Neural cell (in vitro differentiated cells): ENCODE data around the gene ALOXE3. TPM values are rescaled to one million over a fixed set of nuclear protein-coding genes. Genes with fewer than 3 reads are reported as not detected.
"Not testable (repeated sequence)": the region's sequence is repeated elsewhere in the genome, so short reads cannot be mapped to it uniquely, and the experiment has no call there.

Source experiments
- H2AFZ ChIP-seq: fragments of 200-600, 300-800 bp; sonication (generic), shearing (Covaris generic); 2 replicates; pipeline ENCODE4 v1.6.0; 2014; ENCODE audit warnings: low read depth, mild to moderate bottlenecking, antibody characterized with exemption, low read length, moderate library complexity
- H3F3A ChIP-seq: fragments of 200-600 bp; shearing (Covaris generic); 2 replicates; pipeline ENCODE4 v1.6.1; 2016; ENCODE audit warnings: mild to moderate bottlenecking, moderate library complexity, mixed read lengths, antibody characterized with exemption, low read length; ENCODE audit not compliant: insufficient read depth, poor library complexity, severe bottlenecking
- H3K27ac ChIP-seq: fragments of 200-600, 300-800 bp; sonication (generic), shearing (Covaris generic); 2 replicates; pipeline ENCODE4 v1.5.1; 2014; ENCODE audit warnings: mild to moderate bottlenecking, low read length, moderate library complexity
- H3K27me3 ChIP-seq: fragments of 300-800, 200-600 bp; sonication (generic), shearing (Covaris generic); 2 replicates; pipeline ENCODE4 v1.6.0; 2014; ENCODE audit warnings: mild to moderate bottlenecking, low read depth, low read length, moderate library complexity; ENCODE audit not compliant: insufficient read depth
- H3K36me3 ChIP-seq: fragments of 300-800, 200-600 bp; sonication (generic), shearing (Covaris generic); 2 replicates; pipeline ENCODE4 v1.5.1; 2014; ENCODE audit warnings: mild to moderate bottlenecking, antibody characterized with exemption, low read length, moderate library complexity; ENCODE audit not compliant: insufficient read depth
- H3K4me2 ChIP-seq: fragments of 300-800, 200-600 bp; sonication (generic), shearing (Covaris generic); 2 replicates; pipeline ENCODE4 v1.6.0; 2014; ENCODE audit warnings: mild to moderate bottlenecking, low read length
- H3K4me3 ChIP-seq: fragments of 300-800, 200-600 bp; sonication (generic), shearing (Covaris generic); 2 replicates; pipeline ENCODE4 v1.5.1; 2014; ENCODE audit warnings: mild to moderate bottlenecking, low read length, moderate library complexity
- H3K79me2 ChIP-seq: fragments of 200-600 bp; shearing (Covaris generic); replicated peaks from 2 replicates; pipeline ENCODE4 v1.6.0; 2014; ENCODE audit warnings: mild to moderate bottlenecking, low read length, moderate library complexity; ENCODE audit not compliant: insufficient read depth
- H3K9ac ChIP-seq: fragments of 300-800, 200-600 bp; sonication (generic), shearing (Covaris generic); 2 replicates; pipeline ENCODE4 v1.6.1; 2016; ENCODE audit warnings: mild to moderate bottlenecking, low read length, mixed read lengths
- H3K9me2 ChIP-seq: fragments of 200-600 bp; shearing (Covaris generic); 2 replicates; pipeline ENCODE4 v1.6.1; 2016; ENCODE audit warnings: mild to moderate bottlenecking, low read length, mixed read lengths; ENCODE audit not compliant: insufficient read depth
- H3K9me3 ChIP-seq: fragments of 200-600, 300-800 bp; sonication (generic), shearing (Covaris generic); 2 replicates; pipeline ENCODE4 v1.6.1; 2016; ENCODE audit warnings: mild to moderate bottlenecking, mixed run types, low read length, moderate library complexity, mixed read lengths
- H4K20me1 ChIP-seq: fragments of 200-600 bp; shearing (Covaris generic); 2 replicates; pipeline ENCODE4 v1.6.1; 2016; ENCODE audit warnings: mild to moderate bottlenecking, mixed run types; ENCODE audit not compliant: insufficient read depth
- EP300 ChIP-seq: fragments of 450-650 bp; conservative IDR thresholded peaks from 2 replicates; pipeline ENCODE4 v1.6.1; 2014; ENCODE audit warnings: antibody characterized with exemption, mild to moderate bottlenecking, moderate library complexity; ENCODE audit not compliant: poor library complexity, severe bottlenecking
- EZH2 ChIP-seq: fragments of 200-600, 300-800 bp; shearing (Covaris generic), sonication (generic); IDR thresholded peaks from 2 replicates; pipeline ENCODE4 v1.6.1; 2014; ENCODE audit warnings: antibody characterized with exemption, low read length, borderline replicate concordance, mild to moderate bottlenecking; ENCODE audit not compliant: insufficient read depth, poor library complexity, severe bottlenecking
- MXI1 ChIP-seq: fragments of 450-650 bp; conservative IDR thresholded peaks from 2 replicates; pipeline ENCODE4 v1.6.1; 2014; ENCODE audit warnings: antibody characterized with exemption, mild to moderate bottlenecking; ENCODE audit not compliant: poor library complexity, severe bottlenecking
- POLR2AphosphoS5 ChIP-seq: IDR thresholded peaks from 2 replicates; pipeline ENCODE4 v1.6.1; 2012
- RAD21 ChIP-seq: fragments of 450-650 bp; conservative IDR thresholded peaks from 2 replicates; pipeline ENCODE4 v1.6.1; 2014; ENCODE audit warnings: antibody characterized with exemption, mild to moderate bottlenecking, moderate library complexity
- SMC3 ChIP-seq: fragments of 450-650 bp; conservative IDR thresholded peaks from 2 replicates; pipeline ENCODE4 v1.6.1; 2014; ENCODE audit warnings: antibody characterized with exemption, mild to moderate bottlenecking, moderate library complexity; ENCODE audit not compliant: poor library complexity
- TAF1 ChIP-seq: IDR thresholded peaks from 2 replicates; pipeline ENCODE4 v1.6.1; 2012; ENCODE audit warnings: low read depth
- polyA plus RNA-seq: library from polyadenylated mRNA; depleted of rRNA; stranded (reverse); fragments of >200 nt; gene quantifications from 2 replicates; pipeline ENCODE4 v1.2.3, GENCODE V29; 2014
- TF ChIP-seq, protein P1 (sequence below): fragments of 450-650 bp; IDR thresholded peaks from 2 replicates; pipeline ENCODE4 v1.5.1; 2014; ENCODE audit warnings: antibody characterized with exemption, mild to moderate bottlenecking, moderate library complexity; ENCODE audit not compliant: poor library complexity, severe bottlenecking
- TF ChIP-seq, protein P2 (sequence below): IDR thresholded peaks from 2 replicates; pipeline ENCODE4 v1.6.1; 2012; ENCODE audit warnings: borderline replicate concordance

The ALOXE3 gene
- polyA plus RNA-seq, 1 donor from 2014 or later, result 0.77 TPM

DNA sequence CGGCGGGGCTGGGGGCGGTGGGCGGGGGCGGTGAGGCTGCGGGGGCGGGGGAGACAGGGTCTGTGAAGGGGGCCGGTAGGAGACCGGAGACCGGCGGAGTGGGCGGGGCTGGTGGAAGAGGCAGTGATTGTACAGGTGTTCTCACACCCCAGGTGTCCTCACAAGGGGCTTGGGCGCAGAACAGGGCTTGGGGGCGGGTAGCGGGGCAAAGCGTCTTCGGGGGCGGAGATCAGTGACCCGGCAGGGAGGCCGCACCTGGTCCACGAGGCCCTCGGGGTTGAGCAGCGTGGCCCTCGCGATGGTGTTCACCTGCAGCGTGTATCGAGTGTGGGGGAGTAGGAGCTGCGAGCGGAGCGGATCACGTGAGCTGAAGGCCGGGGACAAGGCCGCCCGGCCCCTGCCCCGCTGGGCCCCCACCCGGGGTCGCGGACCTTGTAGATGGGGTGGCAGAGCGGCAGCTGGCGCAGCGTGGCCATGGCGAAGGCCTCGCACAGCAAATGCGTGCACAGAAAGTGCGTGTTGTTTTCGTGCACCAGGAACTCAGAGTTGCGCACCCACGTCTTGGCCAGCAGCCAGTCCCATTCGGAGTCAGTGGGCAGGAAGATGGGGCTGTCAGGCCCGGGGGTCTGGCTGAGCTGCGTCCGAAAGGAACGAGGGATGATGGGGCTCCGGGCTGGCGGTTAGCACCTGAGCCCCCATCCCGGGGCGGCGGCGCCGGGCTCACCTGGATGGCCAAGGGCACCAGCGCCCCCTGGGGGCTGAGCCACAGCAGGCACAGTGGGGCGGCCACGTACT lies 8.5 kb downstream of the ALOXE3 start:
- H3K79me2 ChIP-seq, result no peaks in the 10 kb centered on the region
- TF ChIP-seq MXI1, result no peak
- TF ChIP-seq, protein P1, sequence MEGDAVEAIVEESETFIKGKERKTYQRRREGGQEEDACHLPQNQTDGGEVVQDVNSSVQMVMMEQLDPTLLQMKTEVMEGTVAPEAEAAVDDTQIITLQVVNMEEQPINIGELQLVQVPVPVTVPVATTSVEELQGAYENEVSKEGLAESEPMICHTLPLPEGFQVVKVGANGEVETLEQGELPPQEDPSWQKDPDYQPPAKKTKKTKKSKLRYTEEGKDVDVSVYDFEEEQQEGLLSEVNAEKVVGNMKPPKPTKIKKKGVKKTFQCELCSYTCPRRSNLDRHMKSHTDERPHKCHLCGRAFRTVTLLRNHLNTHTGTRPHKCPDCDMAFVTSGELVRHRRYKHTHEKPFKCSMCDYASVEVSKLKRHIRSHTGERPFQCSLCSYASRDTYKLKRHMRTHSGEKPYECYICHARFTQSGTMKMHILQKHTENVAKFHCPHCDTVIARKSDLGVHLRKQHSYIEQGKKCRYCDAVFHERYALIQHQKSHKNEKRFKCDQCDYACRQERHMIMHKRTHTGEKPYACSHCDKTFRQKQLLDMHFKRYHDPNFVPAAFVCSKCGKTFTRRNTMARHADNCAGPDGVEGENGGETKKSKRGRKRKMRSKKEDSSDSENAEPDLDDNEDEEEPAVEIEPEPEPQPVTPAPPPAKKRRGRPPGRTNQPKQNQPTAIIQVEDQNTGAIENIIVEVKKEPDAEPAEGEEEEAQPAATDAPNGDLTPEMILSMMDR, result peak; percentile 69
- TF ChIP-seq, protein P2, sequence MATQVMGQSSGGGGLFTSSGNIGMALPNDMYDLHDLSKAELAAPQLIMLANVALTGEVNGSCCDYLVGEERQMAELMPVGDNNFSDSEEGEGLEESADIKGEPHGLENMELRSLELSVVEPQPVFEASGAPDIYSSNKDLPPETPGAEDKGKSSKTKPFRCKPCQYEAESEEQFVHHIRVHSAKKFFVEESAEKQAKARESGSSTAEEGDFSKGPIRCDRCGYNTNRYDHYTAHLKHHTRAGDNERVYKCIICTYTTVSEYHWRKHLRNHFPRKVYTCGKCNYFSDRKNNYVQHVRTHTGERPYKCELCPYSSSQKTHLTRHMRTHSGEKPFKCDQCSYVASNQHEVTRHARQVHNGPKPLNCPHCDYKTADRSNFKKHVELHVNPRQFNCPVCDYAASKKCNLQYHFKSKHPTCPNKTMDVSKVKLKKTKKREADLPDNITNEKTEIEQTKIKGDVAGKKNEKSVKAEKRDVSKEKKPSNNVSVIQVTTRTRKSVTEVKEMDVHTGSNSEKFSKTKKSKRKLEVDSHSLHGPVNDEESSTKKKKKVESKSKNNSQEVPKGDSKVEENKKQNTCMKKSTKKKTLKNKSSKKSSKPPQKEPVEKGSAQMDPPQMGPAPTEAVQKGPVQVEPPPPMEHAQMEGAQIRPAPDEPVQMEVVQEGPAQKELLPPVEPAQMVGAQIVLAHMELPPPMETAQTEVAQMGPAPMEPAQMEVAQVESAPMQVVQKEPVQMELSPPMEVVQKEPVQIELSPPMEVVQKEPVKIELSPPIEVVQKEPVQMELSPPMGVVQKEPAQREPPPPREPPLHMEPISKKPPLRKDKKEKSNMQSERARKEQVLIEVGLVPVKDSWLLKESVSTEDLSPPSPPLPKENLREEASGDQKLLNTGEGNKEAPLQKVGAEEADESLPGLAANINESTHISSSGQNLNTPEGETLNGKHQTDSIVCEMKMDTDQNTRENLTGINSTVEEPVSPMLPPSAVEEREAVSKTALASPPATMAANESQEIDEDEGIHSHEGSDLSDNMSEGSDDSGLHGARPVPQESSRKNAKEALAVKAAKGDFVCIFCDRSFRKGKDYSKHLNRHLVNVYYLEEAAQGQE, result no peak
- no peak for TF ChIP-seq EP300
- peak; percentile 60 for TF ChIP-seq SMC3
- peak; percentile 55 for TF ChIP-seq RAD21
- peak overlapping the region; percentile 56 for H3K4me3 ChIP-seq
- no peaks in the 10 kb centered on the region for H3F3A ChIP-seq
- H2AFZ ChIP-seq, result no peak overlapping the region
- H3K36me3 ChIP-seq, result no peaks in the 10 kb centered on the region
- no peaks in the 10 kb centered on the region for H3K9me3 ChIP-seq
- H4K20me1 ChIP-seq, result no peaks in the 10 kb centered on the region
- H3K9ac ChIP-seq, result no peak overlapping the region
- H3K4me2 ChIP-seq, result no peak overlapping the region
- peaks cover 59% of the 10 kb centered on the region for H3K27me3 ChIP-seq
- no peak overlapping the region for H3K27ac ChIP-seq
- H3K9me2 ChIP-seq, result no peaks in the 10 kb centered on the region

DNA sequence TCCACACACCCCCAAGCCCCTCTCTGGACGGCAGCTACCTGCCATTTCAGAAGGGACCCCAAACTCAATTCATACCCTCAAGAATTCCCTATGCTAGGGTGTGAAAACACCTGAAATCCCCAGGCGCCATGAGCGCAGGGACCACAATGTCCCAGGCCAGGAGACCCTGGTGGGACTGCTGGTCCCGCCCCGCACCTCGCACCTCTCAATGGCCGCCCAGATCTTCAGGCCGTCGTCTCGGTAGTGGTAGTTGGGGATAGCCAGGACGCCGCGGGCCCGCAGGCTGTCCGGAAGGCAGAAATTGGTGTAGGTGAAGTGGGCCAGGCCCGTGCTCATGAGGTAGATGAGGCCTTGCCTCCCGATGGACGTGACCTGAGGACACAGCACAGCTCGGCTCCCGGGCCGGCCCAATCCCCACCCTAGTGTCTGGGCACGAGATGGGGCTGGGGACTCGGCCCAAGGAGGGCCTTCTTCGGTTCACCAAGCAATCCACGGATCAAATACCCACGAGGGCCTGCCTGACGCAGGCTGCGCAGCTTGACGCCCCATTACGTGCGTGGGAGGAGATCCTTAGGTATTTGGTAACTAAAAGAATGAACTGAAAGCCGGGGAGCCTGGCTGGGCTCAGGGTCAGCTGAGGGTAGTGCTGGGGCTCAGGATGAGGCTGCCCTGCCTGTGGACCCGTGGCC lies 9.2 kb downstream of the ALOXE3 start:
- Histone ChIP-seq H3K9me3 (no peaks in the 10 kb centered on the region), H3K4me2 (no peak overlapping the region), H3K4me3 (no peak overlapping the region), H3K27ac (no peak overlapping the region), H3K27me3 (peaks cover 53% of the 10 kb centered on the region), H3K79me2 (no peaks in the 10 kb centered on the region), H3K9ac (no peak overlapping the region), H3K36me3 (no peaks in the 10 kb centered on the region), H4K20me1 (no peaks in the 10 kb centered on the region), H3F3A (no peaks in the 10 kb centered on the region), H2AFZ (no peak overlapping the region), H3K9me2 (no peaks in the 10 kb centered on the region)
- TF ChIP-seq MXI1, result no peak
- TF ChIP-seq, protein P2, result no peak
- no peak for TF ChIP-seq EP300
- TF ChIP-seq POLR2AphosphoS5, result no peak
- TF ChIP-seq EZH2, result no peak
- TF ChIP-seq, protein P1, result no peak
- TF ChIP-seq SMC3, result no peak
- no peak for TF ChIP-seq RAD21
- TF ChIP-seq TAF1, result no peak

DNA sequence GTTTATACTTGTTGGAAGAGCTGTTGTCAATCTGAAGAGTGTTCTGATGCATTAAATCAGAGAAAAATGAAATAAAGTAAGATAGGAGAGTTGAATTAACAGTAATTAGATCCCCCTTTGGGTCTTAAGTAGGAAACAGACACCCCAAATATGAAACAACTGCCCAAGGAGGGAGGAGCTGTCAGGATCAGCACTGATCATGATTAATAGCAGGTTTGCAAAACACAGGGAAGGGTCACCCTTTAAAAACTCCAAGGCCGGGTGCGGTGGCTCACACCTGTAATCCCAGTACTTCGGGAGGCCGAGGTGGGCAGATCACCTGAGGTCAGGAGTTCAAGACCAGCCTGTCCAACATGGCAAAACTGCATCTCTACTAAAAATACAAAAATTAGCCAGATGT lies 11.3 kb downstream of the ALOXE3 start:
- not testable (repeated sequence) for H3K4me2 ChIP-seq, H3K9ac ChIP-seq, H4K20me1 ChIP-seq, H2AFZ ChIP-seq, H3K9me2 ChIP-seq, H3F3A ChIP-seq, H3K4me3 ChIP-seq, H3K79me2 ChIP-seq, H3K27ac ChIP-seq, H3K9me3 ChIP-seq, H3K36me3 ChIP-seq
- peaks cover 38% of the 10 kb centered on the region for H3K27me3 ChIP-seq
